ENCODE data around the gene ENKD1. TPM values are rescaled to one million over a fixed set of nuclear protein-coding genes. Genes with fewer than 3 reads are reported as not detected.
A peak's percentile ranks its signal among the peaks of the same experiment; 100 is the strongest.

Gene ENKD1
- total and polyA plus RNA-seq, 2 of the 13 experiments (the other 11 are each of a cell fraction or from before 2014, with no cell fraction given), result 10.8 to 20.8 TPM

DNA sequence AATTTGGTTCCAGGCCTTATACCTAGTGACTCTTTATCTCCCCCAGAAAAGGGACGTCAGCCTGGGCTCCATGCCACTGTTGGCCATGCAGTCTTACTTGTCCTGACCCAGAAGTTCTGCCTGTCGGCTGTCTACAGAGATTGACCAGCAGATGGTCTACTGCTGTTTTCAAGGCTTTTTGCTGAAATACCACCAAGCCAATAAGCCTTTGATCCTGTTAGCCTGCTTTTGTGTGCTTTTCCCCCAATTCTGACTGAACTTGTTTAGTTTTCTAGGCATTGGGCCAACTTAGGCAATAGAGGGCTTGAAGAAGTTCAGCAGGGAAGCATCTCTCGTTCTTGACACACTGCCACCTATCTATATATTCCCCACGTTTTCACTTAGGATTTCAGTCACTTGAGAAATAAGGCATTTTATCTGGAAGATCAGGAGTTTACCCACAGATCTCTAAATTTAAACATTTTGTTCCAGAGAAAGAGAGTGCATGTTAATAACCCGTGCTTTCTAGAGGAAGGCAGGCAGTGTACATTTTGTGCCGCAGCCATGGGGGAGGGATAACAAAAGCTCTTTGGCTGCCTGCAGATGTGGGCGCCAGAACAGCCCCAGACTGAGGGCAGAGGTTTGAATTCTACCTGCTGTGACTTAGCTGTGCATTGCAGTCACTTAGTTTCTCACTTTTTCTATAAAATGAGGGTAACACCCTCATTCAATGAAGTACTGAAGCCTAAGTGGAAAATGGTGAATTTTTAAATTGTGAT lies 34.0 kb downstream of the ENKD1 start (continued):
- TF ChIP-seq ZBTB7B (CRISPR knock-in tag; IDR thresholded peaks at IDR 0.05), result 0 out of 2 replicates have a peak, but pooled peaks have one; percentile 65
- TF ChIP-seq, protein P1, sequence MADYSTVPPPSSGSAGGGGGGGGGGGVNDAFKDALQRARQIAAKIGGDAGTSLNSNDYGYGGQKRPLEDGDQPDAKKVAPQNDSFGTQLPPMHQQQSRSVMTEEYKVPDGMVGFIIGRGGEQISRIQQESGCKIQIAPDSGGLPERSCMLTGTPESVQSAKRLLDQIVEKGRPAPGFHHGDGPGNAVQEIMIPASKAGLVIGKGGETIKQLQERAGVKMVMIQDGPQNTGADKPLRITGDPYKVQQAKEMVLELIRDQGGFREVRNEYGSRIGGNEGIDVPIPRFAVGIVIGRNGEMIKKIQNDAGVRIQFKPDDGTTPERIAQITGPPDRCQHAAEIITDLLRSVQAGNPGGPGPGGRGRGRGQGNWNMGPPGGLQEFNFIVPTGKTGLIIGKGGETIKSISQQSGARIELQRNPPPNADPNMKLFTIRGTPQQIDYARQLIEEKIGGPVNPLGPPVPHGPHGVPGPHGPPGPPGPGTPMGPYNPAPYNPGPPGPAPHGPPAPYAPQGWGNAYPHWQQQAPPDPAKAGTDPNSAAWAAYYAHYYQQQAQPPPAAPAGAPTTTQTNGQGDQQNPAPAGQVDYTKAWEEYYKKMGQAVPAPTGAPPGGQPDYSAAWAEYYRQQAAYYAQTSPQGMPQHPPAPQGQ (CRISPR knock-in tag; IDR thresholded peaks at IDR 0.05; ENCODE audit: borderline replicate concordance), result no peak
- peak; percentile 90 for TF ChIP-seq BCL6 (CRISPR knock-in tag; IDR thresholded peaks at IDR 0.05)
- no peak for TF ChIP-seq SOX13 (IDR thresholded peaks at IDR 0.05)
- peak in 1 of 2 experiments; percentile 44; a peak in 1 of 4 replicates for TF ChIP-seq SOX13 (CRISPR knock-in tag; conservative IDR thresholded peaks at IDR 0.05 in 1 of 2, IDR thresholded peaks at IDR 0.05 in 1 of 2)
- no peak for TF ChIP-seq KDM4B (CRISPR knock-in tag; IDR thresholded peaks at IDR 0.05)
- TF ChIP-seq ZNF652 (CRISPR knock-in tag; IDR thresholded peaks at IDR 0.05; ENCODE audit: borderline replicate concordance, low read depth), result no peak
- TF ChIP-seq PITX1 (CRISPR knock-in tag; IDR thresholded peaks at IDR 0.05), result peak; percentile 44; the same call in 1 of the 2 replicates
- TF ChIP-seq, protein P2, sequence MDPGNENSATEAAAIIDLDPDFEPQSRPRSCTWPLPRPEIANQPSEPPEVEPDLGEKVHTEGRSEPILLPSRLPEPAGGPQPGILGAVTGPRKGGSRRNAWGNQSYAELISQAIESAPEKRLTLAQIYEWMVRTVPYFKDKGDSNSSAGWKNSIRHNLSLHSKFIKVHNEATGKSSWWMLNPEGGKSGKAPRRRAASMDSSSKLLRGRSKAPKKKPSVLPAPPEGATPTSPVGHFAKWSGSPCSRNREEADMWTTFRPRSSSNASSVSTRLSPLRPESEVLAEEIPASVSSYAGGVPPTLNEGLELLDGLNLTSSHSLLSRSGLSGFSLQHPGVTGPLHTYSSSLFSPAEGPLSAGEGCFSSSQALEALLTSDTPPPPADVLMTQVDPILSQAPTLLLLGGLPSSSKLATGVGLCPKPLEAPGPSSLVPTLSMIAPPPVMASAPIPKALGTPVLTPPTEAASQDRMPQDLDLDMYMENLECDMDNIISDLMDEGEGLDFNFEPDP (CRISPR knock-in tag; conservative IDR thresholded peaks at IDR 0.05), result 0 out of 2 replicates have a peak, but pooled peaks have one; percentile 35
- TF ChIP-seq, protein P3, sequence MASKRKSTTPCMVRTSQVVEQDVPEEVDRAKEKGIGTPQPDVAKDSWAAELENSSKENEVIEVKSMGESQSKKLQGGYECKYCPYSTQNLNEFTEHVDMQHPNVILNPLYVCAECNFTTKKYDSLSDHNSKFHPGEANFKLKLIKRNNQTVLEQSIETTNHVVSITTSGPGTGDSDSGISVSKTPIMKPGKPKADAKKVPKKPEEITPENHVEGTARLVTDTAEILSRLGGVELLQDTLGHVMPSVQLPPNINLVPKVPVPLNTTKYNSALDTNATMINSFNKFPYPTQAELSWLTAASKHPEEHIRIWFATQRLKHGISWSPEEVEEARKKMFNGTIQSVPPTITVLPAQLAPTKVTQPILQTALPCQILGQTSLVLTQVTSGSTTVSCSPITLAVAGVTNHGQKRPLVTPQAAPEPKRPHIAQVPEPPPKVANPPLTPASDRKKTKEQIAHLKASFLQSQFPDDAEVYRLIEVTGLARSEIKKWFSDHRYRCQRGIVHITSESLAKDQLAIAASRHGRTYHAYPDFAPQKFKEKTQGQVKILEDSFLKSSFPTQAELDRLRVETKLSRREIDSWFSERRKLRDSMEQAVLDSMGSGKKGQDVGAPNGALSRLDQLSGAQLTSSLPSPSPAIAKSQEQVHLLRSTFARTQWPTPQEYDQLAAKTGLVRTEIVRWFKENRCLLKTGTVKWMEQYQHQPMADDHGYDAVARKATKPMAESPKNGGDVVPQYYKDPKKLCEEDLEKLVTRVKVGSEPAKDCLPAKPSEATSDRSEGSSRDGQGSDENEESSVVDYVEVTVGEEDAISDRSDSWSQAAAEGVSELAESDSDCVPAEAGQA (IDR thresholded peaks at IDR 0.05; ENCODE audit: low read depth), result no peak
- TF ChIP-seq, protein P3 (CRISPR knock-in tag; IDR thresholded peaks at IDR 0.05; ENCODE audit: borderline replicate concordance), result no peak
- 0 out of 2 replicates have a peak, but pooled peaks have one; percentile 24 for TF ChIP-seq LCORL (IDR thresholded peaks at IDR 0.05)
- TF ChIP-seq LCORL (CRISPR knock-in tag; IDR thresholded peaks at IDR 0.05), result peak; percentile 85
- TF ChIP-seq, protein P4, sequence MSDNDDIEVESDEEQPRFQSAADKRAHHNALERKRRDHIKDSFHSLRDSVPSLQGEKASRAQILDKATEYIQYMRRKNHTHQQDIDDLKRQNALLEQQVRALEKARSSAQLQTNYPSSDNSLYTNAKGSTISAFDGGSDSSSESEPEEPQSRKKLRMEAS (IDR thresholded peaks at IDR 0.05), result 0 out of 2 replicates have a peak, but pooled peaks have one; percentile 24
- peak; percentile 31; the same call in 1 of the 2 replicates for TF ChIP-seq SOX5 (CRISPR knock-in tag; IDR thresholded peaks at IDR 0.05; ENCODE audit: borderline replicate concordance)
- no peak for TF ChIP-seq NONO (IDR thresholded peaks at IDR 0.05)
- 0 out of 2 replicates have a peak, but pooled peaks have one; percentile 42 for TF ChIP-seq NONO (CRISPR knock-in tag; conservative IDR thresholded peaks at IDR 0.05)
- peak; percentile 72; the same call in 1 of the 2 replicates for TF ChIP-seq NCOA1 (CRISPR knock-in tag; IDR thresholded peaks at IDR 0.05)
- TF ChIP-seq SAFB2 (CRISPR knock-in tag; IDR thresholded peaks at IDR 0.05; ENCODE audit: borderline replicate concordance, low read depth), result no peak
- peak; percentile 64 for TF ChIP-seq XRCC5 (optimal IDR thresholded peaks at IDR 0.05; ENCODE audit: low read length)
- TF ChIP-seq CEBPB (IDR thresholded peaks at IDR 0.05; ENCODE audit: borderline replicate concordance, low read depth, low read length), result peak; percentile 63

All from HepG2 (cell line).